Smooth muscle cell (in vitro differentiated cells): ENCODE data around the gene PHF1. TPM values are rescaled to one million over a fixed set of nuclear protein-coding genes. Genes with fewer than 3 reads are reported as not detected.

ENCODE experiments used
- DNase-seq: peaks from one replicate; lab custom pipeline; 2025; ENCODE audit not compliant: unreplicated experiment; lab: John Stamatoyannopoulos, UW
- H2AFZ ChIP-seq: fragments of 200-600 bp; sonication (generic); 2 replicates; pipeline ENCODE4 v1.6.0; 2016; ENCODE audit warnings: antibody characterized with exemption, low read depth, mild to moderate bottlenecking
- H3F3A ChIP-seq: fragments of 200-600 bp; sonication (generic); 2 replicates; pipeline ENCODE4 v1.6.0; 2017; ENCODE audit warnings: antibody characterized with exemption, low read depth
- H3K27ac ChIP-seq: fragments of 200-600 bp; sonication (generic); 2 replicates; pipeline ENCODE4 v1.5.1; 2016; ENCODE audit warnings: low read depth, mild to moderate bottlenecking
- H3K27me3 ChIP-seq: fragments of 200-600 bp; sonication (generic); 2 replicates; pipeline ENCODE4 v1.6.1; 2016; ENCODE audit warnings: low read depth, mild to moderate bottlenecking
- H3K36me3 ChIP-seq: fragments of 200-600 bp; sonication (generic); 2 replicates; pipeline ENCODE4 v1.5.1; 2016; ENCODE audit warnings: low read depth
- H3K4me1 ChIP-seq: fragments of 200-600 bp; sonication (generic); 2 replicates; pipeline ENCODE4 v1.5.1; 2016; ENCODE audit warnings: low read depth
- H3K4me2 ChIP-seq: fragments of 200-600 bp; sonication (generic); 2 replicates; pipeline ENCODE4 v1.6.0; 2016; ENCODE audit warnings: mild to moderate bottlenecking
- H3K4me3 ChIP-seq: fragments of 200-600 bp; sonication (generic); 2 replicates; pipeline ENCODE4 v1.5.1; 2016; ENCODE audit warnings: mild to moderate bottlenecking
- H3K79me2 ChIP-seq: fragments of 200-600 bp; sonication (generic); 2 replicates; pipeline ENCODE4 v1.6.0; 2016; ENCODE audit warnings: low read depth, mild to moderate bottlenecking
- H3K9ac ChIP-seq: fragments of 200-600 bp; sonication (generic); 2 replicates; pipeline ENCODE4 v1.6.0; 2016; ENCODE audit warnings: low read depth
- H3K9me3 ChIP-seq: fragments of 200-600 bp; sonication (generic); replicated peaks from 2 replicates; pipeline ENCODE4 v1.5.1; 2016; ENCODE audit warnings: low read depth
- H4K20me1 ChIP-seq: fragments of 200-600 bp; sonication (generic); 2 replicates; pipeline ENCODE4 v1.6.0; 2016; ENCODE audit warnings: low read depth
- WGBS: methylation state at CpG from one replicate; pipeline ENCODE4 v1.1.7; 2016; ENCODE audit warnings: low lambda C conversion rate; 5-methylcytosine and 5-hydroxymethylcytosine counted together
- polyA plus RNA-seq: library from polyadenylated mRNA; unstranded; fragments of >200 nt; fragmentation: Nextera tagmentation; extraction: Ambion mirVana; gene quantifications from 2 replicates; pipeline ENCODE4 v1.2.1, GENCODE V29; 2016
- total RNA-seq: library from RNA; depleted of rRNA; stranded (reverse); fragments of >200 nt; gene quantifications from 2 replicates; pipeline ENCODE4 v1.2.3, GENCODE V29; 2014
- TF ChIP-seq, protein P1 (sequence below): fragments of 200-600 bp; sonication (generic); IDR thresholded peaks from 2 replicates; pipeline ENCODE4 v1.5.1; 2017; ENCODE audit warnings: borderline replicate concordance, mild to moderate bottlenecking, antibody characterized with exemption; ENCODE audit not compliant: insufficient read depth, poor library complexity, severe bottlenecking

PHF1 gene
- total and polyA plus RNA-seq, 2 experiments from 2014 or later = 36.9 to 39.3 TPM

GRCh38 chr6:33437666-33438065 is 26.9 kb downstream of the PHF1 start:
- Histone ChIP-seq H3K79me2 (peaks cover 4% of the 10 kb centered on the region), H3K9me3 (no peaks in the 10 kb centered on the region), H3K36me3 (peaks cover 5% of the 10 kb centered on the region), H3K4me3 (no peak overlapping the region), H3K4me1 (peaks cover 8% of the 10 kb centered on the region), H4K20me1 (peaks cover 18% of the 10 kb centered on the region), H3K9ac (no peak overlapping the region), H3K27ac (no peak overlapping the region), H2AFZ (no peak overlapping the region), H3K4me2 (no peak overlapping the region), H3F3A (no peaks in the 10 kb centered on the region), H3K27me3 (no peaks in the 10 kb centered on the region)
- 99% methylated on average over 18 of the region's 18 CpGs for WGBS
- DNase-seq = no peak
- TF ChIP-seq, protein P1, sequence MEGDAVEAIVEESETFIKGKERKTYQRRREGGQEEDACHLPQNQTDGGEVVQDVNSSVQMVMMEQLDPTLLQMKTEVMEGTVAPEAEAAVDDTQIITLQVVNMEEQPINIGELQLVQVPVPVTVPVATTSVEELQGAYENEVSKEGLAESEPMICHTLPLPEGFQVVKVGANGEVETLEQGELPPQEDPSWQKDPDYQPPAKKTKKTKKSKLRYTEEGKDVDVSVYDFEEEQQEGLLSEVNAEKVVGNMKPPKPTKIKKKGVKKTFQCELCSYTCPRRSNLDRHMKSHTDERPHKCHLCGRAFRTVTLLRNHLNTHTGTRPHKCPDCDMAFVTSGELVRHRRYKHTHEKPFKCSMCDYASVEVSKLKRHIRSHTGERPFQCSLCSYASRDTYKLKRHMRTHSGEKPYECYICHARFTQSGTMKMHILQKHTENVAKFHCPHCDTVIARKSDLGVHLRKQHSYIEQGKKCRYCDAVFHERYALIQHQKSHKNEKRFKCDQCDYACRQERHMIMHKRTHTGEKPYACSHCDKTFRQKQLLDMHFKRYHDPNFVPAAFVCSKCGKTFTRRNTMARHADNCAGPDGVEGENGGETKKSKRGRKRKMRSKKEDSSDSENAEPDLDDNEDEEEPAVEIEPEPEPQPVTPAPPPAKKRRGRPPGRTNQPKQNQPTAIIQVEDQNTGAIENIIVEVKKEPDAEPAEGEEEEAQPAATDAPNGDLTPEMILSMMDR = no peak

GRCh38 chr6:33438978-33439594 is 28.3 kb downstream of the PHF1 start:
- TF ChIP-seq, protein P1 = no peak
- H3F3A ChIP-seq = no peaks in the 10 kb centered on the region
- H3K79me2 ChIP-seq = peaks cover 4% of the 10 kb centered on the region
- H2AFZ ChIP-seq = no peak overlapping the region
- H3K4me1 ChIP-seq = no peaks in the 10 kb centered on the region
- no peak for DNase-seq
- H4K20me1 ChIP-seq = peaks cover 7% of the 10 kb centered on the region
- H3K9me3 ChIP-seq = no peaks in the 10 kb centered on the region
- peaks cover 5% of the 10 kb centered on the region for H3K36me3 ChIP-seq
- H3K4me3 ChIP-seq = no peak overlapping the region
- 98% methylated on average over 3 of the region's 3 CpGs for WGBS
- no peaks in the 10 kb centered on the region for H3K27me3 ChIP-seq
- no peak overlapping the region for H3K4me2 ChIP-seq
- H3K27ac ChIP-seq = no peak overlapping the region
- no peak overlapping the region for H3K9ac ChIP-seq

DNA sequence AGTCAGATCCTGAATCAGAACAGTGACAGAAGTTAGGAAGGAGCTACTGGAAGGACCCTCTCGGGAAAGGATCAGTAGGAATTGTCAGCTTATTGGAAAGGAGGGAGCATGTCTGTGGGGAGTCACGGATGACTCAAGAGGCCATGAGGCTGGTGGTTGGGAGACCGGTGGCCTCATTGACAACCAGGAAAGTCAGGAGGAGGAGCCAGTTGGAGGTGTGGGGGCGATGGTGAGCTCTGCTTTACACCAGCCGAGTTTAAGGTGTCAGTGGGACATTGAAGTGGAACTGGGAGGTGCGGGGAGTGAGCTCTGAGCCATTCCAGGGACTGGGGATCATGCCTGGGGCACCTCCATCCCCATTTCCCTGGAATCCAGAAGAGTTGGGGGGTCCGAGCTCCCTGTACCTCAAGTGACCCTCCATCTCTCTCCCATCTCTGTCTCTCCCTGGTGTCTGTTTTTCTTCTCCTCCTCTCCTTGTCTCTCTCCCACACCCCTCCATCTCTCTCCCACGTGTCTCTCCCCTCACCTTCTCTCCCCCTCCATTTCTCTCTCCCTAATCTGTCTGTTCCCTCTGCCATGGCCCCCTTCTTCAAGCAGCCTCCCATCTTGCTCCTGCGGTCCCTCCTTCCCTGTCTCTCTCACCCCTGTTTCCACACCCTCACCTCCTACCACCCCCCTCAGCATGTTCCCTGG is 29.3 kb downstream of the PHF1 start:
- H3K4me1 ChIP-seq = no peaks in the 10 kb centered on the region
- no peak overlapping the region for H2AFZ ChIP-seq
- no peak overlapping the region for H3K27ac ChIP-seq
- H3K4me3 ChIP-seq = no peak overlapping the region
- 71% methylated on average over 8 of the region's 9 CpGs for WGBS
- H3K9me3 ChIP-seq = no peaks in the 10 kb centered on the region
- no peak overlapping the region for H3K9ac ChIP-seq
- H3K36me3 ChIP-seq = peaks cover 5% of the 10 kb centered on the region
- H3F3A ChIP-seq = no peaks in the 10 kb centered on the region
- TF ChIP-seq, protein P1 = no peak
- no peak overlapping the region for H3K4me2 ChIP-seq
- no peaks in the 10 kb centered on the region for H3K79me2 ChIP-seq
- DNase-seq = no peak
- no peaks in the 10 kb centered on the region for H4K20me1 ChIP-seq
- H3K27me3 ChIP-seq = no peaks in the 10 kb centered on the region
